NOMO-1 treated with dmso at 0.1 percent for 144 hours (cell line): ENCODE results near the gene AP1M1.
"Not testable (repeated sequence)": the region's sequence is repeated elsewhere in the genome, so short reads cannot be mapped to it uniquely, and the experiment has no call there.

Experiments
- DNase-seq: peaks from one replicate; lab custom pipeline; 2025; ENCODE audit not compliant: unreplicated experiment; lab: John Stamatoyannopoulos, UW

Gene AP1M1

DNA sequence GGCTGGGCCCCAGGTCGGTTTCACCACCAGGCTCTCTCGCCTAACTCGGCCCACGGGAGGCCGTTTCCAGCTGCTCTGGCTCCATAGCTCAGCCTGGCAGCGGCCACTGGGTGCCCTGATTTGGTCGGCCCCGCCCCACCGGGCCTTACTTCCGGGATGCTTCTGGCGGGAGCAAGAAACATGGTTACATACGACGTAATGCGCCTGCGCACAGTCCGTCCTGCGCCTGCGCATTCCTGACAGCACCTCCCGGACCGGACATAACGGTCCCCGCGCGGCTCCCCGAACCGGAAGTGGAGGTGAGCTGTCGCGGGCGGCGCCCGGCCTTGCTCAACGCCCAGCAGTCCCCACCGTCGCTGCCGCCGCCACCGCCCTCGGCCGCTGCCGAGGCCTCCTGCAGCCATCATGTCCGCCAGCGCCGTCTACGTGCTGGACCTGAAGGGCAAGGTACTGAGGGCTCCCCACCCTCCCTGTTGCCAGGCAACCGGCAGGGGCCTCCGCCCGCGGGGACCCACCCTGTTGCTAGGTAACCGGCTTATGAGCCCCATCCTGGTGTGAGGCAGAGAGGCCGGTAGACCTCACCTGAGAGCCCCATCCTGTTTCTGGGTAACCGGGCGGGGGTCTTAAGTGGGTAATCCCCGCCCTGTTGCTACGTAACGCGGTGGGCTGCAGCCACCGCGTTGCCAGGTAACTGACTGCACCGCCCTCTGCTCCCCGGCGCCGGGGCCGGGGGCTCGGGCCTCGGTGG is at the start of gene AP1M1:
TSS of gene AP1M1 (plus strand) at position 290 of the 748 bp plus-strand sequence. CDS start at position 406, 116 bp downstream.
- peak; percentile 94 for DNase-seq

- no peak for DNase-seq
These were observed 49.1 kb upstream of the AP1M1 start for GRCh38 chr19:16148443-16149229.

- no peak for DNase-seq
These were observed 44.0 kb upstream of the AP1M1 start for GRCh38 chr19:16153582-16154336.

GRCh38 chr19:16154557-16154956 is 43.2 kb upstream of the AP1M1 start:
- no peak for DNase-seq

GRCh38 chr19:16155128-16155527 is 42.6 kb upstream of the AP1M1 start:
- DNase-seq = no peak

DNA sequence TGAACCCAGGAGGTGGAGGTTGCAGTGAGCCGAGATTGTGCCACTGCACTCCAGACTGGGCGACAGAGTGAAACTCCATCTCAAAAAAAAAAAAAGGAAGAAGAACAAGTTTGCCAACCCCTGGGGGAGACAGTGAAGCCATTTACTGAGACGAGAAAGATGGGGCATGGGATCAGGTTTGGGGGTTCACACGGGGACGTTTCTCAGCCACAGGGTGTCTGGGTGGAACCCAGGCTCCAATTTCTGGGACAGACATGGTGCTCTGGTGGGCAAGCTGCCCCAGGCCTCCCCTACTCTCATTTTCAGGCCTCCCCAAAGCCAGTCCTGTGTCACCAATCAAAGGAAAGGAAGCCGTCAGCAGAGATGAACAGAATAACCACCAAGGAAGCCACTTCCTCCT is 40.8 kb upstream of the AP1M1 start:
- no peak for DNase-seq

- DNase-seq = no peak
These were observed 40.1 kb upstream of the AP1M1 start for GRCh38 chr19:16157601-16158000.

GRCh38 chr19:16159655-16160054 is 38.1 kb upstream of the AP1M1 start:
- no peak for DNase-seq

DNA sequence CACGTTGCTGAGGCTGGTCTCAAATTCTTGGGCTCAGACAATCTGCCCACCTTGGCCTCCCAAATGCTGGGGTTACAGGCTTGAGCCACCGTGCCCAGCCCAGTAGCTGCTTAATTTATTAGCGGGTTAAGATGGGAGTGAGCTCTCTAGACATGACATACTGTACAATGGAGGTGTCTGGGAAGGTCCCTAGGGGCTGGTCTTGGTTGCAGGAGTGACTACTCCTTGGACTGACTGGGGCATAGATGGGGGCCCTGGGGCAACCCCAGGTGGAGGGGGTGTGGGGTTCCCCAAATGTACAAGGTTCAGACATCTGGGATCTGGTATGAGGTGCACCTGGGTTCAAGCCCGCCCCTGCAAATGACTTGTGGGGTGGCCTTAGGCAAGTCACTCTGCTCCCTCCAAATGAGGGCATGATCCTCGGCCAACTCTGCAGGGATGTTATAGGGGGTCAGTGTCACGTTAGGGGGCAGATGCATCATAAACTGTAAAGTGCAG is 37.2 kb upstream of the AP1M1 start:
- no peak for DNase-seq

DNA sequence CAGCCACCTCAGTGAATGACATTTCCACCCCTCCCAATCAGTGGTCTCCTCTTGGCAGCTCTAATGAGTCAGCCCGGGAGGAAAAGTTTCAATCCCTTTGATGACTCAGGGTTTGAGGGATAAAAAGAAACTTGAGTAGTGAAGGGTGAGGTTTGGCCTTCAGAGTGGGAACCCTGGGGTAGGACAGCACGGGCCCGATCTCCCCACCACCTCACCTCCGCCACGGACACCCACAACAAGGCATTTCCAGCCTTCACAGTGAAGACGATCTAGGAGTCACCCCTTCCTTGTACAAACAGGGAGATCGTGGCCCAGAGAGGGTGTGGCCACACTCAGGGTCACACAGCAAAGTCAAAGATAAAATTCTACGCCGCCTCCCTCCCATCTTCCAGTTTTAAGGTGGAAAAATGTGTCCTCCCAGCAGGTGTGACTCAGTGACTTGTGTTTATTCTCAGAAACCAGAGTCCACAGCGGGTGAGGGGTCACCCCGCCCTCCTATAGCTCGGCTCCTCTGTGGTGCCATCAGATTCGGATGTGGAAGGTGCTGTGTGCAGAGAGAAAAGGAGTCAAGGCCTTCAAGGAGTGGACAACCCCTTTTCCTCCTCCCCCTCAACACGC is 36.7 kb upstream of the AP1M1 start:
- no peak for DNase-seq

GRCh38 chr19:16161840-16162239 is 35.9 kb upstream of the AP1M1 start:
- DNase-seq = no peak

DNA sequence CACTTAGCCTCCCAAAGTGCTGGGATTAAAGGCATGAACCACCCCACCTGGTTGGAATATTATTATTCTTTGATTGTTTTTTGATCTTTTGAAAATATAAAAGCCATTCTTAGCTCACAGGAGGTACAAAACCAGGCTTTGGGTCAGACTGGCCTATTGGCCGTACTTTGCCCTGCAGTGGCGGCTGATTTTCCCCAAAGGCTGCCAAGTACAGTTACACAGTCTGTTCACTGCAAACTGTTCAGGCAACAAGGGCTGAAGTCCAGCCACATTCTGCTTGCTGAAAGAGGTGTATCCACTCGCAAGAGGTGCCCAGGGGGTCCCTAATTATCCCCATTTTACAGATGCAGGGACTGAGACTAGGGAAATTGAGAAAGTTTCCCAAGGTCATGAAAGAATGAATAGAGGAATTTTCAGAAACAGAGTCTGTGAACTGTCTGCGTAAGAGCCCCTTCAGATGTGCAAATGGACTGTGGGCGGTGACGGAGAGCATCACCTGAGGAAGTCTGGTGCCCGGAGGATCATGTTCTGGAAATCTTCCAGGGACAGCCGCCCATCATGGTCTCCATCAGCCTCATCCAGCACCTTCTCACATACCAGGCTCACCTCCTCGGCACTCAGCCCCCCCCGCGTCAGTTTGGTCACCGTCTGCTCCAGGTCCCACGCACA is 33.4 kb upstream of the AP1M1 start:
- no peak for DNase-seq

- DNase-seq = no peak
These were observed 31.3 kb upstream of the AP1M1 start for GRCh38 chr19:16166417-16166816.

DNA sequence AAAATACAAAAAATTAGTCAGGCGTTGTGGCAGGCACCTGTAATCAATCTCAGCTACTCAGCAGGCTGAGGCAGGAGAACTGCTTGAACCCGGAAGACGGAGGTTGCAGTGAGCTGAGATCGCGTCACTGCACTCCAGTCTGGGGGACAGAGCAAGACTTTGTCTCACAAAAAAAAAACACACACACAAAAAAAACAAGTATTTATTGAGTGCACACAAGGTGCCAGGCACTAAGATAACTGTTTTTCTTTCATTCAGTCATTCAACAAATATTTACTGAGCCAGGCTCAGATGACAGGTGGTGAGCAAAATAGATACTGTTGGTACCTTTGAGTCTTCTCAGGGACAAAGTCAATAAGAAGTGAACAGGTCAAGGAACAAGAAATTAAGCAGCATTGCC is 30.7 kb upstream of the AP1M1 start:
- no peak for DNase-seq

DNA sequence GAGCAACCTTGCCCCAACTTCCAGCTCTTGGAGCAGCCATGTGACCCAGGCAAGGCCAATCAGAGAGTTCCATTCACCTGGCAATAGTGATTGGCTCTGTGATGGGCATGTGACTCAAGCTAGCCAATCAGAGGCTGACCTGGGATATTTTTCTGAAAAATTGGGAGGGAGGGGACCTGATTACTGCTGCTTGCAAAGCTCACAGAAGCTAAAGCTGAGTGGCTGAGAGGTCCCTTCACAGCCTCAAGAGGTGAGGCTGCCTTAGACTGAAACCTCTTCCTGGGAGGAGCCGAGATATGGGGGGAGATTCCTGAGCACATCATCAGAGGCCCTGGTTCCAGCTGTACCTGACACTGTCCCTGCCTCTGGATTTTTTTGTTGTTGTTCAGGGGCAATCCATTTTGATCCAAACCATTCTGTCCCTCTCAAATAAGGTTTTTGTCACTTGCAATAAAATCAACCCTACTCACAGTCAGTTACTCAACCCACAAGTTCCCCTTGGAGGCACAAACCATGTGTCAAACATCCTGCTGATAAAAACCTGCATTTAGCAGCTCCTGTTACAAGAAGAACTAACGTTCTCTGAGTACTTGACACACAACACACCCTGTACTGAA is 29.1 kb upstream of the AP1M1 start:
- DNase-seq = peak; percentile 50

DNA sequence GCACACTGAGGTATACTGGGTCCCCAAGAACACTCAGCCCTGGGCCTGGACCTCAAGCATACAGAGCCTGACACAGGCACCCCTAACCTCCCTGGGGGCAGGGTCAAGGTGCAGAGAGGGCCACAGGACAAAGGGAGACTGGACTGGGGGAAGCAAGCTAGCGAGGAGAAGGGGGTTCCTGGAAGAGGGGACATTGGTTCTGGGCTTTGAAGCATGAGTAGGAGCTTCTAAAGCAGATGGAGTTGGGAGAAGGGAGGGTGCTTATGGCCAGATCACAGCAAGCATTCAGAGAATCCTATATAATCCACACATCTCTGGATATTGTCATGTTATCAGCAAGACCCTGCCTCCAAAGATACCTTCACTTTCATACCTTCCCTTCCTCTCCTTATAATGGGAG is 27.6 kb upstream of the AP1M1 start:
- DNase-seq = no peak

DNA sequence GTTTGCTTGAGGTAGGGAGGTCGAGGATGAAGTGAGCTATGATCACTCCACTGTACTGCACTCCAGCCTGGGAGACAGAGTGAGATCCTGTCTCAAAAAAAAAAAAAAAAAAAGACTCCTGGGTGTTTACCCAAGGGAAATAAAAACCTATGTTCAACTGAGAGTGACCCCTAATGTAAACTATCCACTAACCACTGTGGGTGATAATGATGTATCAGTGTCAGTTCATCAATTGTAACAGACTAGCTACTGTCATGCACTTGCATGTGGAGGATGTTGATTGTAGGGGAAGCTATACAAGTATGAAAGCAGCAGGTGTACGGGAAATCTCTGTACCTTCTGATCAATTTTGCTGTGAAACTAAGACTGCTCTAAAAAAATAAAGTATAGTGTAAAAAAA is 21.8 kb upstream of the AP1M1 start:
- no peak for DNase-seq

DNA sequence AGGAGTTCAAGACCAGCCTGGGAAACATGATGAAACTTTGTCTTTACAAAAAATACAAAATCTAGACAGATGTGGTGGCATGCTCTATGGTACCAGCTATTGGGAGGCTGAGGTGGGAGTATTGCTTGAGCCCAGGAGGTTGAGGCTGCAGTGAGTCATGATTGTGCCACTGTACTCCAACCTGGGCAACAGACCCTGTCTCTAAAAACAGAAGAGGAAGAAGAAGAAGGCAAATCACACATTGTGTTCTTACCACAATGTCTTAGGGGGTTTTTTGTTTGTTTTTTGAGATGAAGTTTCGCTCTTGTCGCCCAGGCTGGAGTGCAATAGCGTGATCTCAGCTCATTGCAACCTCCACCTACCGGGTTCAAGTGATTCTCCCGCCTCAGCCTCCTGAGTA is 18.8 kb upstream of the AP1M1 start:
- DNase-seq = not testable (repeated sequence)

DNA sequence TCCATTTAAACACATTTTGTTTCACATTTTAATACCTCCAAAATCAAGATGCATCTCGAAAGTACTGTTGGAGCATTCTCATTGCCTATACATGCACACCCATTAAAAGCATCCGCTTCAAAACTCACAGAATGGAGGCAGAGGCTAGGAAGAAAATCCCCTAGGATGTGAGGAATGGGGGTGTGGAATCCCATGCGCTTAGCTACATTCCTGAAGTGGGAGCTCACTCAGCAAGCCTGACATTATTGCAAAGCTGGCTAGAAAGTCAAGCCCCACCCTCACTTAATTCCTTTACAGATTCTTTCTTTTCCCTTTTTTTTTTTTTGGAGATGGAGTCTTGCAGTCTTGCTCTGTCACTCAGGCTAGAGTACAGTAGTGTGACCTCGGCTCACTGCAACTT is 17.1 kb upstream of the AP1M1 start:
- no peak for DNase-seq

DNA sequence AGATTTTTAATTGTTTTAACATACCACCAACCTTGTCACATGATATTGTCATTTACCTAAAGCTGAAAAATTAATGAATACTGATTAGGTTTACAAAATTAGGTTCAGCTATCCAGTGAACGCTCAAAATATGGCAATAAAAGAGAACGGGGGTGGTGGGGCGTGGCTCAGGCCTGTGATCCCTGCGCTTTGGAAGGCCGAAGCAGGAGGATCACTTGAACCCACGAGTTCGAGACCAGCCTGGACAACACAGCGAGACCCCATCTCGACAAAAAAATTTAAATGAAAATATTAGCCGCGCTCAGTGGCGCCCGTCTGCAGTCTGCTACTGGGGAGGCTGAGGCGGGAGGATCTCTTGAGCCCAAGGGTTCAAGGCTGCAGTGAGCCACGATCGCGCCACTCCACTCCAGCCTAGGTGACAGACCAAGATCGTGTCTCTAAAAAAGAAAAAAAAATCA is 13.0 kb upstream of the AP1M1 start:
- DNase-seq = no peak
